IPS-11a (cell line): Measurements from ENCODE around the gene NELFB.

Experiments used
- H3K4me3 ChIP-seq: one replicate; pipeline ENCODE4 v1.5.1; 2013; ENCODE audit warnings: low read depth, low read length, control low read depth

Gene NELFB

DNA sequence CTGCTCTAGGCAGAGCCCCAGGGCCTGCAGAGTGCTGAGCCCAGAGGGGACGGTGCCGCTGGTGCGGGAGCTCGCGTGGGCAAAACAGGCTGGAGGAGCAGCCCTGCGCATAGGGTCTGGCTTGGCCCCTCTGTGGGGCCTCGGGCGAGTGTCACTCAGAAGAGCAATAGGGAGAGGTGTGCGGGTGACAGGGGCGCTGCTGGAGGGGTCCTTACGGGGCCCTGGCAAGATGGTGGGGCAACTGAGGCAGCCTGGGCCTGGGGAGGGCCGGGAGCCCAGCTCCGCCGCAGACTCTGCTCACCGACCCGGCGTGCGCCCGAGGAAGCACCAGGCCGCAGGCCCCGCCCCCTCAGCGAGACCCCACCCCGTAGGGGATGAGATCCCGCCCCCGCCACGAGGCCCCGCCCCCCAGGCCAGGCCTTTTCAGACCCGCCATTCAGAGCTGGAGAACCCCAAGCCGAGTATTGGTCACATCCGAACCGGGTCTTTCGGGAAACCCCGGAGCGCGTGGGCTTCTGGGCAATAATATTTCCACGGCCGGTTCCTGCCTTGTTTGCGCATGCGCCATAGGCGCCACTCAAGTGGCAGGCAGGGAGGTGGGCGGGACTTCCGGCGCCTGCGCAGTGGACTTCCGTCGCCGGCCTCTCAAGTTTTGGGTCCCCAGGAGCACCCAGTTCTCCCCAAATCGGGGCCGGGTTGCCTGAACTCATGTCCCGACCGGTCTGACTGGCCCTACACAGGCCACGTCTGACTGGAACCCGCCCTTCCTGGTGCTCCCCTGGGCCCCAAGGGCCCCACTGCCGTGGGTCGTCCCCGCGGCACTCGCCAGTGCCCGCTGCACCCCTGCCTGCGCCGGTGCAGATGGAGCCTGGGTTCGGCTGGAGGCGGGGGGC is 31.8 kb upstream of the NELFB start:
- H3K4me3 ChIP-seq: peak overlapping the region; percentile 81

DNA sequence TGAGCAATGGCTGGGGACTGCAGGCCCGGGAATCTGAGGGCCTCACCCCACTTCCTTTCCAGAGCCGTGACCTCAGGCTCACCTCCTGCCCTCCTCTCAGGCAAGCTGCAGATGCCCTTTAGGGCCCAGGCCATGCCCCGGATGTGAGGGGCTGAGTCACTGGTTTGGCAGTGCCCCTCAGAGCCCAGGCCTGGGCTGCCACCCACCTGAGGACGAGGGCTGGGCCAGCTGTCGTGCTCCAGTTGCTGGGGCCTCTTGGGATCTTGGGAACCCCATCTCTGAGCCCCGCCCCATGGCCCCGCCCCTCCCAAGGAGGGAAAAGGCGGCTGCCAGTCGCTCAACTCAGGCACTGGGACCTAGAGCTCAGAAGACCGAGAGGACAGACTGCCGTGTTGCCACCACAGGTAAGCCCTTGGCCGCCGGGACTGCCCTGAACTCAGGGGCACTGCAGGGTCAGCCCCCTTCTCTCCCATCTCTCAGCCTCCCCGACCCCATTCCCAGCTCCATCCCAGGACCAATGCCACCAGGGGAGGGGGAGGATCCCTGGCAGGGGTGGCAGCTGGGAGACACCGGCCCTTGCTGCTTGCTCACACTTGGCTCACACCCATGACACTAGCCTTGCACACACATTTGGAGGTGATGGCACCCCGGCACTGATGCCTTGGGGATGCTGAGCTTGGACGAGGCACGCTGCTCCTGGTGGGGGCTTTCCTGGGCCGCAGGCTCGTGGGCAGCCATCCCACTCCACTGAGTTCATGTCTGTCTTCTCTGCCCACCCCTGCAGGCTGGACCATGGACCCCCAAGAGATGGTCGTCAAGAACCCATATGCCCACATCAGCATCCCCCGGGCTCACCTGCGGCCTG is 30.1 kb upstream of the NELFB start, which contains the start of gene CYSRT1:
Gene CYSRT1, plus strand, starts transcription at position 345 of the 865 bp plus-strand sequence. Its CDS starts 448 bp downstream, at position 793.
- H3K4me3 ChIP-seq: peak within 1 kb of the TSS; percentile 81

DNA sequence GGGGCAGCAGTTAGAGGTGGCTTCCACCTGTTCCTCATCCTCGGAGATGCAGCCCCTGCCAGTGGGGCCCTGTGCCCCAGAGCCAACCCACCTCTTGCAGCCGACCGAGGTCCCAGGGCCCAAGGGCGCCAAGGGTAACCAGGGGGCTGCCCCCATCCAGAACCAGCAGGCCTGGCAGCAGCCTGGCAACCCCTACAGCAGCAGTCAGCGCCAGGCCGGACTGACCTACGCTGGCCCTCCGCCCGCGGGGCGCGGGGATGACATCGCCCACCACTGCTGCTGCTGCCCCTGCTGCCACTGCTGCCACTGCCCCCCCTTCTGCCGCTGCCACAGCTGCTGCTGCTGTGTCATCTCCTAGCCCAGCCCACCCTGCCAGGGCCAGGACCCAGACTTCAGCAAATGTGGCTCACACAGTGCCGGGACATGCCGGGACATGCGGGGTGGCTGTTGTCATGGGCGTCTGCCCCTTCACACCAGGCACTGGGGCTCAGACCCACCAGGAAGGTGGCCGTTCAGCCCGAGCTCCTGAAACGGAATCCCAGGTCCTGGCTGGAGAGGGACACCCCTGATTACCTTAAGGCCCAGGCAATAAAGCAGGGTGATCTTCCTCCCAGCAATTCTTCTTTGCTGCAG is 29.3 kb upstream of the NELFB start:
- no peak overlapping the region for H3K4me3 ChIP-seq

DNA sequence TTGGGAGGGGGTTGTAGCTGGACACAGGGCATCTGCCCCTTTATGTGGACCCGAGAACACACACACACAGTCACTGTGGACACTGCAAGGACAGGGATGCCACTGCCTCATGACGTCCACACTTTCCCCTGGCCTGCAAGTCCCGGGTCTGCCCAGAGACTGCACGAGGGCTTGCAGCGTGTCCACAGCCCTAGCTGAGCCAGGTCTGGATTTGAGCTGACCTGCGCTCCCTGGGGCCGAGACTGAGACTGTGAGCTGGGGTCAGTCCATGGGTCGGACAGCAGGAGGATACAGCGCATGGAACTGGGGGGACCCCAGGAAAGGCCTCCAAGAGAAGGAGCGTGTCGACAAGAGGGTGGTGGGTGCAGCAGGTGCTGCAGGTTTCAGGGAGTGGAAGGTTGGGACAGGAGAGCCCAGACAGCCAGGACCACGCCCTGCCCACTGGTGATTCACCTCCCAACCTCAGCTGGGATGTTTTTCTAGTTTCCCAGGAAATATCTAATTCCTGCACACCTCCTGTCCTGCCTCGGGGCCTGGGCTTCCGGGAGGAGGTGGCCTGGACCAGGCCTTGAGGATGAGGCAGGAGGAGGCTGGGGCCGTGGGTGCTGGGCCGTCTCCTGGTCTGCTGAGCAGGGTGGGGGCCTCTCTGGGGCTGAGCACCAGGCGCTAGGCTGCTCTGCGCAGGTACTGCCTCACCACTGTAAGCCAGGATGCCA is 28.6 kb upstream of the NELFB start:
- no peak overlapping the region for H3K4me3 ChIP-seq

DNA sequence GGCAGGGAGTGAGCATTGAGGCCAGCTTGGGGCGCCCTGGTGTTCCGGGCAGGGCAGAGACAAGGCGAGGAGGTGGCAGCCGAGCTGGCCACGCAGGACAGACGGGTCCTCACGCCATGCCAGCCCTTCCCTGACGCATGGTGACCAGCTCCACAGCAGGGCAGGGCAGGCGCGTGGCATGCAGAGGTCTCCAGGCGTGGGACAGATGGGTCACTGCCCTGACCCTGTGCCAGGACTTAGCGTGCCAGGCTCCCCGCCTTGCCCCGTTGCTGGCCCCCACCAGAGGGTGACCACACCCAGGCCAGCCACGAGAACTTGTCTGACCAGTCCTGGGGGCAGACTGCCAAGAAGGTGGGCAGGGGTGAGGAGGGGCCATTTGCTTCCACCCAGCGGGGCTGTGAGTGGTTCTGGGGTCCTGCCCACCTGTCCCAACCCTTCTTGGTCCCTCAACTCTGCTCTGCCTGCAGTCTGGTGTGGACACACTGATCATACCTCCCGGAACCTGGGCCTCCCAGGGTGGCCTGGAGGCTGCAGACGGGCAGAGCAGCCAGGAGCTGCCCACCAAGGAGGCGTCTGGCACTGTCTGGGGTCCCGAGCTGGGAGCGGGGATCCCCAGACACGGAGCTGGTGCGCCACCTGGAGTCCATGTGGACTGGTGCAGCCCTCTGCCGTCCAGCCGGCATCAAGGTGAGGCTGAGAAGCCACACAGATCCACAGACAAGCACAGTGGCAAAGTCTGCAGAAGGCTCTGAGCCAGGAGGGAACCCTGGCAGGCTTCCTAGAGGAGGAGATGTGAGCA is 27.9 kb upstream of the NELFB start, which contains the start of gene RNF224:
Gene RNF224, plus strand, starts transcription at position 449 of the 799 bp plus-strand sequence. CDS start 834 bp downstream, outside the sequence.
- no peak within 1 kb of the TSS for H3K4me3 ChIP-seq

DNA sequence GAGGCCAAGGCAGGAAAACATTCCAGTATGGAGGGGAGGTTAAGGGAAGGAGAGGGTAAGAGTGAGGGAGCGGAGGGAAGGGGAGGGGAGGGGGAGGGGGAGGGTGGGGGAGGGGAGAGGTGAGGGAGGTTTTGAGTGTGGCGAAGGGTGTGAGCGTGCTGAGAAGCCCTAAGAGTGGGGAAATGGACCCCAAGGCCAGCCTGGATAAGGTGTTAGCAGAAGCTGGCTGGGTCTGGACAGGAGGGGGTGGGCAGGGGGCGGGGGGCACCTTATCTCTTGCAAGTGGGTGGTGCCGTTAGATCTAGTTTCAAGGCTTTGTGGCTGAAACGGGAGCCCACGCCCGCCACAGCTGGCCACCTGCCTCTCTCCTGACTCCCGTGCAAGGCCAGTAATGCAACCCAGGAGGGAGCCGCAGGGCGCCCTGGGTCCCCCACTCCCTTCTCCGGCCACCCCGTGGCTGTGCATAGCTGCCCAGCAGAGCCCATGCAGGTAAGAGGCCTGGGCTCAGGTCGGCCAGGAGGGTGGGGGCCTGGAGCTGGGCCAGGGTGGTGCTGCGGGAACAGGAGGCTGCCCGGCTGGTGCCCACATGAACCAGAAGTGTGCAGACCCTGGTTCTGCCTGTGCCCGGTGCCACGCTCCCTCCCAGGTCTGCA is 27.1 kb upstream of the NELFB start:
- H3K4me3 ChIP-seq: no peak overlapping the region

DNA sequence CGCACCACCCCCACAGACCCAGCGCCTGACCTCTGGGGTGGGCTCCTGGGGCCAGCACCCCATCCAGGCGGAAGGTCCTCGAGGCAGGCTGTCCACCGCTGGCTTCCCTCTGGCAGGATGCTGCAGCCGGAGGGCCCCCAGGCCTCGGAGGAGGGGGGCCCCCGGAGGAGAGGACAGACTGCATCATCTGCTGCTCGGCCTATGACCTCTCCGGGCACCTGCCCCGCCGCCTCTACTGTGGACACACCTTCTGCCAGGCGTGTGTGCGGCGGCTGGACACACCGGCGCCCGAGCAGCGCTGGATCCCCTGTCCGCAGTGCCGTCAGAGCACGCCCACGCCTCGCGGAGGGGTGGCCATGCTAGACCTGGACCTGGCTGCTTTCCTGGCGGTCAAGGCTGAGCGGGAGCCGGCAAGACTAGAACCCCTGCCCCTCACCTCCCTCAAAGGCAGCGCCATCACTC is 26.6 kb upstream of the NELFB start:
- H3K4me3 ChIP-seq: no peak overlapping the region

DNA sequence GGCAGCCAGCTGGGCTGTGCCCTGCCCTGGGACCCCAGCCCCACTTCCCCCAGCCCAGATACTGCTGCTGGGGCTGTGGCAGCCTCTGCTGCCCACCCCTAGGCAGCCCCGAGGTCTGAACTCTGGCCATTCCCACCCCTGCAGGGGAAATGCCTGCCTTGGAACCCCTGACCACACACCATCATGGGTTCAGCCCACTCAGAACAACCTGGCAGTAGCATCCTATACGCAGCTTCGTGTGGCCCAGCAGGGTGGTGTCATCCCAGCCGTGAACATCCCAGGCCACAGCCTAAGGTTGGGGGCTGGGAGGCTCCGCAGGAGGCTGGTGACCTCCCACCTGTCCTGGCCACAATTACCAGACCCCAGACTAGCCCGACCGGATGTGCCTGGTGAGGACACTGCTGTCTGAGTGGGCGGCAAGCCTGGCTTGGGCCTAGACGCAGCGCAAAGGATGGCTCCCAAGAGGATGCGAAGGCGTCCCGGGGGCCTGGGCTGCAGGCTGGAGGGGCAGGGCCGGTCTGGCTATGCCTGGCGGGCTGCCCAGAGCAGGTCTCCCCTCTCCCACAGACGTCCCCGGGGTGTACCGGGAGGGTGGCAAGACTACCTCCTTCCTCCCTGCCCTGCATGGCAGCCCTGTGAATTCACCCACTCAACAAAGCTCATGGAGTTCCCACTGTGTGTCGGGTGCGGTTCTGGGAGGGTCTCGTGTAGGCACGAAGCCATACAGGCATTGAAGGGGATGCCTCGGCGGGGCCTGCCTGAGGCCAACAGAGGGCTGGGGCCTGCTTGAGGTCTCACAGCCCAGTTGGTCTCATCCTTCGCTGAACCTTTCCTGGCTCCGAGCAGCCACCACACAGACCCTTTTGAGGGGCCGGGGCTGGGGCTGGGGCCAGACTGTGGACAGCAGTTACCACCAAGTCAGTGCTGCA is 25.9 kb upstream of the NELFB start:
- no peak overlapping the region for H3K4me3 ChIP-seq

DNA sequence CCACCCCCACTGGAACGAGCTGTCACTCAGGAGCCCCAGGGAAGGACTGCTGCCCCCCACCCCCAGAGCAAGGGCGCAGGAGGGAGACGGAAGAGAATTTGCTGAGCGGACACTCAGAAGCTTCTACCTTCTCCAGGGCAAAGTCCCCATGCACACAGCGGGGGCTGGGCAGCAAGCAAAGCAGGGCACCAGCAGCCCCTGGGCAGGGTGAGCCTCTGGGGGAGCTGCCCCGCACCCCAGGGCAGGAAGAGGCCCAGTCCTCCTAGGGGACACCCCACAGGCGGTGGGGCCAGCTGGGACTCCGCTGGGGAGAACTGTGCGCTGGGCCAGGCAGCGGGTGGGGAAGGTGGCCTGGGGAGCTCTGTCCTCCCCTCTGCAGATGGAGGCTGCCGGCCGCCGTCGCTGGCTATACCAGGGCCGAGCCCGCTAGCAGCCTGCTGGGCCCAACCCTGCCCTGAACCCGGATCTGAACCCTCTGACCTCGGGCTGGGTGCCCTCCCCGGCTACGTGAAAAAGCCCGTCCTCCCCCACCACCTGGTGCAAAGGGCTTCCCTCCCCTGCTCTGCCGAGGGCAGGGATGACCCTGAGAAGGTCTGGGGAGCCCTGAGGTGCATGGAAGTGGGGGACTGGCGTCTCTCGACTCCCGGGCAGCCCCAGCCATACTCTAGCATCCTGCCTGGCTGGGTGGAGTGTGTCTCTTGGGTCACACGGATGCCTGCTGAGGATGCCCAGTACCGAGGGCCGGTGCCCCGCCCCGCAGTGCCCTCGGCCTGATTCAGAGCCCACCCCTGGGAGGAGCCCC is 25.0 kb upstream of the NELFB start:
- H3K4me3 ChIP-seq: no peak overlapping the region

DNA sequence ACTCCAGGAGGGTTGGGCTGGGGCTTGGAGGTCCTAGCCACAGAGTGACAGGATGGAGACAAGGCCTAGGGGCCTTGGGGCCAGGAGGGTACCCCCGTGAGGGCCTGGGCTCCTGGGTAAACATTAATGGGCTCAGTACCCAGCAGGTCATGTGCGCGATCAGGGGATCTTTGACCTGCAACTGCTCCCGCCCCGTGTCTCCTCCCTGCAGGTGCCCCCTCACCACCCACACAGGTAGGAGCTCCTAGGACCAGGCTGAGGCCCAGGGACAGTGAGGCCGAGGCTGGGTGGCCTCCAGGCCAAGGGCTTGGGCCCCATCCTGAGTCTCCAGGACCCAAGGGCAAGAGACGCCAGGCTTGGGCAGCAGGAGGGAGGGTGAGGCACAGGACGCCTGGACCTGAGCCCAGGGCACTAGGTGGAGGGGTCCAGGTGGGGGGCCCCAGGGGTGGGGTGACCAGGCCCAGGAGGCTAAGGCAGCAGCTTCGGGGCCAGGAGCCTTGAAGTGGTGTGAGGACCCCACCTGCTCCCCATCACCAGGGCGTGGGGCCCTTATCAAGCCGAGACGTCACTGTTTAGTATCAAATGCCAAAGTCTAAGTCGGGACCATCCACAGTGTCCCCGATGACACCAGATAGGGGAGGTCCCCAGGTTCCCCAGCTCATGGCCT is 24.3 kb upstream of the NELFB start, which contains the start of gene SLC34A3:
Gene SLC34A3, plus strand, starts transcription at position 197 of the 667 bp plus-strand sequence. CDS start 802 bp downstream, outside the sequence.
- no peak within 1 kb of the TSS for H3K4me3 ChIP-seq

DNA sequence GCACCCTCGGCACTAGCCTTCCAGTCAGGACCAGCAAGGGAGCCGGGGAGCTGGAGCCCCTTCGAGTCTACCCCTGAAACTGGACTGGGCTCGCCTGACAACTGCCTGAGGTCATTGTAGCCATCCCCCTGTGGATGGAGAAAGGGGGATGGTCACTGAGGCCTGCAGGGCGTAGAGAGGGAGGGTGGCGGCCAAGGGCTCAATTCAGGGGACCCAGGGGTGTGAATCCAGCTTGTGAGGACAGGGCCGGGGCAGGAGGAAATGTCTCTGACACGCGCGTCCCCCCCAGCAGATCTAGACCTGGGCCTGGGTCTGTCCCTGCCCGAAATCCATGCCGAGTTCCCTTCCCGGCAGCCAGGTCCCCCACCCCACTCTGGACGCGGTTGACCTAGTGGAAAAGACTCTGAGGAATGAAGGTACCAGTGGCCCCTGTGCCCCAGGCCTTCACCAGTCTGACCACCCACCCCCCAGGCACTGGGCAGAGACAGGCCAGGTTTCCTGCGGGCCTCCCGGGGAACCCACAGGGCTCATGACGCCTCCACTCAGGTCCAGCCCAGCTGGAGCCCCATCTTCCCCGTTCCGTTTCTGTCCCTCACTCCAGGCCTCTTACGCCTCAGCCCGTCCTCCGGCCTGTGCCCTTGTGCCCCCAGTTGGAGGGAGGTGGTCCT is 23.6 kb upstream of the NELFB start:
- no peak overlapping the region for H3K4me3 ChIP-seq

DNA sequence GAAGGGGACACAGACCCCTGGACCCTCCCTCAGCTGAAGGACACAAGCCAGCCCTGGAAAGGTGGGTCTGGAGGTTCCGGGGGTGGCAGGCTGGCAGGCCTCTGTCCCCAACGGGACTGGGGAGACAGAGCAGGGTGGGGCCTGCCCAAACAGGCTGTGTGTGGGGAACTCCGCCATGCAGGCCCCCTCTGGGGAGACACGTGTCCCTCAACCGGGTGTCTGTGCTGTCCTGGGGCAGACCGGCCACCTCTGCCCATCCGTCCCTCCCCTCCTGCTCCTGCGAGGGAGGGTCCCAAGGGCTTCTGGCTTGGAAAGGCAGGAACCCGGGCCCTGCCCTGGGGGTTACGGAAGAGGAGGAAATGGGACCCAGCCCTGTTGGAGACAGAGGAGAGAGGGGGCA is 23.0 kb upstream of the NELFB start:
- no peak overlapping the region for H3K4me3 ChIP-seq

DNA sequence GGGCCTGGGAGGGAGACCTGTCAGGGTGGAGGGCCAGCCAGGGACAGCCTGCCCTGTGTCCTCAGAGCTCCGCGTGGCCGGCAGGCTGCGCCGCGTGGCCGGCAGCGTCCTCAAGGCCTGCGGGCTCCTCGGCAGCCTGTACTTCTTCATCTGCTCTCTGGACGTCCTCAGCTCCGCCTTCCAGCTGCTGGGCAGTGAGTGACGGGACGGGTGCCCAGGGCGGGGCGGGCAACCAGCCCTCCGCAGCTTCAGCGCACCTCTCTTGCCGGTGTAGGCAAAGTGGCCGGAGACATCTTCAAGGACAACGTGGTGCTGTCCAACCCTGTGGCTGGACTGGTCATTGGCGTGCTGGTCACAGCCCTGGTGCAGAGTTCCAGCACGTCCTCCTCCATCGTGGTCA is 22.6 kb upstream of the NELFB start:
- H3K4me3 ChIP-seq: no peak overlapping the region

DNA sequence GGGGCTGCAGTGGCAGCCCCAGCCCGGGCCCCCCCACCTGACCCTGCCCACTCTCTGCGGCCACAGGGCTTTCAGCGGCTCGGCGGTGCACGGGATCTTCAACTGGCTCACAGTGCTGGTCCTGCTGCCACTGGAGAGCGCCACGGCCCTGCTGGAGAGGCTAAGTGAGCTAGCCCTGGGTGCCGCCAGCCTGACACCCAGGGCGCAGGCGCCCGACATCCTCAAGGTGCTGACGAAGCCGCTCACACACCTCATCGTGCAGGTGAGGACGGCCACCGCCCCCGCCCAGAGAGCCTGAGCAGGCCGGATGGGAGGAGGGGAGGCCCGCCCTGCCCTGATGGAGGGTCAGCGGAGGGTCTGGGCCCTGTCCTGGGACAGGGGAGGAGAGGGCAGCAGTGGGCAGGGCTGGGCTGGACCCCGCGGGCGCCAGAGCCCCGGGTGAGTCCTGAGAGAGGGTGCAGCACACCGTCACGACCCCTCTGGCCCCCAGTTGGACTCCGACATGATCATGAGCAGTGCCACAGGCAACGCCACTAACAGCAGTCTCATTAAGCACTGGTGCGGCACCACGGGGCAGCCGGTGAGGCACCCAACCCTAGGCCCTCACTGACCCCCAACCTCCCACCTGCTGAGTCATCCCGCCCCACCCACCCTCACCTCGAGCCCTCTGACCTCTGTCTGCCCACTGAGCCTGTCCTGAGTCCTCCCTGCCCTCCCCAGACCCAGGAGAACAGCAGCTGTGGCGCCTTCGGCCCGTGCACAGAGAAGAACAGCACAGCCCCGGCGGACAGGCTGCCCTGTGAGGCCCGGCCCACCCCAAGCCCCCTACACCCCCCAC is 21.8 kb upstream of the NELFB start:
- H3K4me3 ChIP-seq: no peak overlapping the region

DNA sequence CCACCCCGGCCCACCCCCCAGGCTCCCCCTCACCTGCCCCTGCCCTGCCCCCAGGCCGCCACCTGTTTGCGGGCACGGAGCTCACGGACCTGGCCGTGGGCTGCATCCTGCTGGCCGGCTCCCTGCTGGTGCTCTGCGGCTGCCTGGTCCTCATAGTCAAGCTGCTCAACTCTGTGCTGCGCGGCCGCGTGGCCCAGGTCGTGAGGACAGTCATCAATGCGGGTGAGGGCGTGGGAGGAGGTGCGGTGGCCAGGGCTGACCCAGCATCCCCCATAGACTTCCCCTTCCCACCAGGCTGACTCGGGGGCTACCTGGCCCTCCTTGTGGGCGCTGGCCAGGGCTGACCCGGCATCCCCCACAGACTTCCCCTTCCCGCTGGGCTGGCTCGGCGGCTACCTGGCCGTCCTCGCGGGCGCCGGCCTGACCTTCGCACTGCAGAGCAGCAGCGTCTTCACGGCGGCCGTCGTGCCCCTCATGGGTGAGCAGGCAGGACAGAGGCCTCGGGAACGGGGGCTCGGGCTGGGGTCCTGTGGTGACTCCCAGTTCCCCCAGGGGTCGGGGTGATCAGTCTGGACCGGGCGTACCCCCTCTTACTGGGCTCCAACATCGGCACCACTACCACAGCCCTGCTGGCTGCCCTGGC is 21.0 kb upstream of the NELFB start:
- H3K4me3 ChIP-seq: no peak overlapping the region
